K562 (cell line): ENCODE data around the gene FAM98C. TPM values are rescaled to one million over a fixed set of nuclear protein-coding genes. Genes with fewer than 3 reads are reported as not detected.
A peak's percentile ranks its signal among the peaks of the same experiment; 100 is the strongest.

Source experiments
- ATAC-seq: fragments of 200-7000 bp; cut with Tn5 transposase; 3 replicates; pipeline ENCODE4 v1.9.1; 2020; ENCODE audit warnings: moderate library complexity
- BruUV-seq: library from RNA; stranded (reverse); fragments of 400-500 nt; replicated peaks from 2 replicates; lab custom pipeline; 2021; lab: Mats Ljungman, UMichigan
- CTCF ChIA-PET: fragments of 300-600 bp; formaldehyde crosslinking; extraction: SDS; loops from one replicate; lab custom pipeline; 2021; ENCODE audit warnings: low intra/inter-chr PET ratio; lab: Yijun Ruan, JAX
- POLR2A ChIA-PET: fragments of 300-600, 350-650 bp; sonication (Branson Sonifier 250); formaldehyde crosslinking; extraction: SDS; loops from one replicate; lab custom pipeline; 2021; ENCODE audit warnings: antibody characterized with exemption, inconsistent platforms; lab: Yijun Ruan, JAX
- DNase-seq, 4 experiments: peaks; one replicate each; pipeline versions ENCODE4 v3.0.0 to v3.0.0-alpha.2; 2011 to 2018; ENCODE audit warnings: low spot score in 3 of 4, mixed read lengths in 3 of 4; ENCODE audit errors: extremely low read depth in 1 of 4
- FAIRE-seq: peaks from 2 replicates; lab custom pipeline; 2011; peaks lifted over from hg19 to GRCh38; lab: Jason Lieb, UNC
- H2AFZ ChIP-seq: 2 replicates; pipeline ENCODE4 v1.6.0; 2011; ENCODE audit warnings: low read depth, low read length, control low read depth, inconsistent platforms
- H3K27ac ChIP-seq: fragments of 200-600 bp; 3 replicates; pipeline ENCODE4 v1.8.0; 2011; ENCODE audit warnings: low read depth, mild to moderate bottlenecking, control low read depth, inconsistent platforms, low read length, moderate library complexity, mixed read lengths; ENCODE audit errors: extremely low read depth
- H3K27me3 ChIP-seq, 2 experiments: fragments of 300-600 bp in 1 of 2; 2 replicates in 1 of 2; 3 replicates in 1 of 2; pipeline versions ENCODE4 v1.6.0 to v1.8.0; 2011; ENCODE audit warnings: inconsistent platforms in 2 of 2, low read length in 2 of 2, mild to moderate bottlenecking in 1 of 2, mixed read lengths in 1 of 2, moderate library complexity in 1 of 2; ENCODE audit not compliant: control insufficient read depth in 2 of 2, insufficient read depth in 2 of 2
- H3K36me3 ChIP-seq: fragments of 300-600 bp; 3 replicates; pipeline ENCODE4 v1.8.0; 2011; ENCODE audit warnings: mild to moderate bottlenecking, low read length, inconsistent platforms; ENCODE audit not compliant: control insufficient read depth, insufficient read depth
- H3K4me1 ChIP-seq, 2 experiments: fragments of 200-600 bp in 1 of 2; replicated peaks in 1 of 2; 2 replicates in 1 of 2; 3 replicates in 1 of 2; pipeline versions ENCODE4 v1.5.1 to v1.8.0; 2011; ENCODE audit warnings: inconsistent platforms in 2 of 2, low read length in 2 of 2, mild to moderate bottlenecking in 1 of 2, mixed read lengths in 1 of 2, moderate library complexity in 1 of 2; ENCODE audit not compliant: control insufficient read depth in 2 of 2, insufficient read depth in 2 of 2
- H3K4me2 ChIP-seq: 2 replicates; pipeline ENCODE4 v1.6.1; 2011; ENCODE audit warnings: low read length, control low read depth, inconsistent platforms, mixed read lengths; ENCODE audit not compliant: insufficient read depth
- H3K4me3 ChIP-seq: fragments of 200-600 bp; sonication (generic), shearing (Covaris generic); 2 replicates; pipeline ENCODE4 v1.5.1; 2016; ENCODE audit warnings: control low read depth, inconsistent platforms
- H3K79me2 ChIP-seq: fragments of 200-600 bp; 3 replicates; pipeline ENCODE4 v1.8.0; 2011; ENCODE audit warnings: low read length, inconsistent platforms; ENCODE audit not compliant: control insufficient read depth, insufficient read depth
- H3K9ac ChIP-seq, 2 experiments: 2 replicates each; pipeline versions ENCODE4 v1.6.0 to v1.6.1; 2011; ENCODE audit warnings: low read depth in 2 of 2, low read length in 2 of 2, control low read depth in 1 of 2, inconsistent platforms in 1 of 2, mild to moderate bottlenecking in 1 of 2, mixed read lengths in 1 of 2; ENCODE audit not compliant: insufficient read depth in 1 of 2
- H3K9me1 ChIP-seq: one replicate; pipeline ENCODE4 v1.6.0; 2011; ENCODE audit warnings: inconsistent platforms, mild to moderate bottlenecking, low read length, moderate library complexity; ENCODE audit not compliant: control insufficient read depth, insufficient read depth
- H3K9me3 ChIP-seq: replicated peaks from 2 replicates; pipeline ENCODE4 v1.5.1; 2011; ENCODE audit warnings: low read depth, low read length, inconsistent platforms; ENCODE audit not compliant: control insufficient read depth, insufficient read depth
- H4K20me1 ChIP-seq: replicated peaks from 2 replicates; pipeline ENCODE4 v1.6.1; 2011; ENCODE audit warnings: low read length, inconsistent platforms, mixed read lengths; ENCODE audit not compliant: control insufficient read depth, insufficient read depth
- EGR1 ChIP-seq: fragments of 450-650 bp; conservative IDR thresholded peaks from 2 replicates; pipeline ENCODE4 v1.6.1; 2017; ENCODE audit warnings: mild to moderate bottlenecking
- GABPB1 ChIP-seq: sonication (generic); formaldehyde crosslinking; IDR thresholded peaks from 2 replicates; pipeline ENCODE4 v1.8.0; 2022; ENCODE audit warnings: mild to moderate bottlenecking, missing genetic modification reagents
- SRSF1 ChIP-seq: fragments of 200-400 bp; formaldehyde crosslinking; IDR thresholded peaks from 2 replicates; pipeline ENCODE4 v1.6.1; 2017; ENCODE audit warnings: mild to moderate bottlenecking, low read depth, low read length, moderate library complexity
- STAG1 ChIP-seq: sonication (generic); formaldehyde crosslinking; IDR thresholded peaks from 2 replicates; pipeline ENCODE4 v1.5.0; 2020; ENCODE audit warnings: missing genetic modification reagents, borderline replicate concordance
- ZBTB2 ChIP-seq: fragments of 450-650 bp; IDR thresholded peaks from 2 replicates; pipeline ENCODE4 v1.6.1; 2016; ENCODE audit warnings: antibody characterized with exemption
- ZNF174 ChIP-seq: fragments of 250-450 bp; sonication (Bioruptor Pico); IDR thresholded peaks from 2 replicates; pipeline ENCODE4 v1.4.0; 2020; ENCODE audit warnings: mild to moderate bottlenecking
- ZNF232 ChIP-seq: sonication (generic); formaldehyde crosslinking; IDR thresholded peaks from 2 replicates; pipeline ENCODE4 v1.8.0; 2022; ENCODE audit warnings: mild to moderate bottlenecking, missing genetic modification reagents
- ZNF740 ChIP-seq, 3 experiments: fragments of 200-800 bp in 1 of 3; sonication (Bioruptor generic) in 1 of 3; sonication (generic) in 1 of 3; formaldehyde crosslinking in 1 of 3; IDR thresholded peaks; 2 replicates each; pipeline versions ENCODE4 v1.6.1 to v1.8.0; 2016 to 2022; ENCODE audit warnings: mild to moderate bottlenecking in 2 of 3, missing compliant biosample characterization in 2 of 3, missing genetic modification characterization in 2 of 3, missing genetic modification reagents in 1 of 3
- WGBS: fragments of 100-300 bp; shearing (Covaris generic); methylation state at CpG from one replicate; pipeline ENCODE4 v1.1.6; 2016; ENCODE audit warnings: low coverage, mixed read lengths; ENCODE audit not compliant: insufficient coverage; ENCODE audit errors: missing lambda C conversion rate; 5-methylcytosine and 5-hydroxymethylcytosine counted together
- in situ Hi-C: fragments of 300-500 bp; cut with MboI; formaldehyde crosslinking; loops from 4 replicates; pipeline ENCODE4 v1.15.0; 2018; ENCODE audit warnings: inconsistent platforms, mixed read lengths
- intact Hi-C: fragments of 100-400 bp; cut with micrococcal nuclease; formaldehyde crosslinking; loops from 2 replicates; pipeline ENCODE4 v1.14.2; 2022
- polyA plus RNA-seq, 8 experiments: library from polyadenylated mRNA; depleted of rRNA in 4 of 8; stranded (reverse) in 5 of 8; unstranded in 3 of 8; fragments of >200 nt; fragmentation: Nextera tagmentation in 2 of 8; fragmentation: Illumina TruSeq in 1 of 8; extraction: Ambion mirVana in 2 of 8; extraction: Trizol in 1 of 8; gene quantifications; 2 replicates each; pipeline versions ENCODE4 v1.2.1 to v1.2.3, GENCODE V29; 2011 to 2014; ENCODE audit warnings: inconsistent platforms in 1 of 8, missing spikeins in 1 of 8
- total RNA-seq, 7 experiments: library from RNA; depleted of rRNA in 6 of 7; stranded (reverse); fragments of >200 nt in 6 of 7; fragmentation: Illumina TruSeq in 2 of 7; extraction: Trizol in 2 of 7; gene quantifications; 2 replicates each; pipeline versions ENCODE4 v1.2.1 to v1.2.3, GENCODE V29; 2011 to 2021; ENCODE audit warnings: low replicate concordance in 1 of 7
- TF ChIP-seq, protein P1 (sequence below): fragments of 200-800 bp; sonication (Bioruptor generic); IDR thresholded peaks from 2 replicates; pipeline ENCODE4 v1.6.1; 2017; ENCODE audit warnings: missing genetic modification characterization, missing compliant biosample characterization

Gene FAM98C
- total and polyA plus RNA-seq, 9 of the 15 experiments (the other 6 are each of a cell fraction or from before 2014, with no cell fraction given) = 1.7 to 43.8 (median 13.7) TPM

DNA sequence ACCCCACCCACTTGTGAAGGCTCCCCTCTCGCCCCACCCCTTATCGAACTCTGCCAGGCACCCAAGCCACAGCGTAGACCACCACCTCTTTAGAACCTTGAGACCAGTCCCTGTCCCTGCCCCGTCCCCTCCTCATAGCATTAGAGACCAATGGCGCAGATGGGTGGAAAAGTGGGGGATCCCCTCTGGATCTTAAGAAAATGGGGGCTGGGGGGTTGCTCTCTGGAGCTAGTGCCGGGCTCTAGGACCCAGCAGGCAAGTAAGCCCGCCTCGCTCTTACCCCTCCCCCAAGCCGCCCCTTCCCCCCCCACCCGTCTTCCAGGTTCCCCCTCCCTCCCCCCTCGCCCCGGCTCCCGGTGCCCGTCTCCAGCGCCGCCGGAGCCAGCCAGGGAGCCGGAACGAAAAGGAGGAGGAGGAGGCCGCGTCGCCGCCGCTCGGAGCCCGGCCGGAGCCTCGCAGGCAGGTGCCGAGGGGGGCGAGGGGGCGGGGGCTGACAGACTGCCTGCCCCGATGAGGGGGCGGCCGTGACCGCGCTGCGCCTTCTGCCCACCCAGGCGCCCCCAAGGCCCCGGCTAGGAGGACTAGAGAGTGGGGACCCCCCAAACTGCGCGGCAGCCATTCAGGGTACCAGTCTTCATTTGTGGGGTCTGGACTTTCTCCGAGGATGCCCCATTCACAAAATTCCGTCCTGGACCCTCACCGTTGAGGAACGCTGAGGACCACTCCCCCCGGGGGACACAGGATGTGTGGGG, 14.4 kb upstream of the FAM98C start, which contains the start of gene SPRED3:
TSS of gene SPRED3 (plus strand) at position 349 of the 752 bp plus-strand sequence. CDS start 1,606 bp downstream, outside the sequence.
- BruUV-seq = no TSS peak
- no peak for TF ChIP-seq SRSF1
- no peak for TF ChIP-seq ZNF232
- TF ChIP-seq, protein P1, sequence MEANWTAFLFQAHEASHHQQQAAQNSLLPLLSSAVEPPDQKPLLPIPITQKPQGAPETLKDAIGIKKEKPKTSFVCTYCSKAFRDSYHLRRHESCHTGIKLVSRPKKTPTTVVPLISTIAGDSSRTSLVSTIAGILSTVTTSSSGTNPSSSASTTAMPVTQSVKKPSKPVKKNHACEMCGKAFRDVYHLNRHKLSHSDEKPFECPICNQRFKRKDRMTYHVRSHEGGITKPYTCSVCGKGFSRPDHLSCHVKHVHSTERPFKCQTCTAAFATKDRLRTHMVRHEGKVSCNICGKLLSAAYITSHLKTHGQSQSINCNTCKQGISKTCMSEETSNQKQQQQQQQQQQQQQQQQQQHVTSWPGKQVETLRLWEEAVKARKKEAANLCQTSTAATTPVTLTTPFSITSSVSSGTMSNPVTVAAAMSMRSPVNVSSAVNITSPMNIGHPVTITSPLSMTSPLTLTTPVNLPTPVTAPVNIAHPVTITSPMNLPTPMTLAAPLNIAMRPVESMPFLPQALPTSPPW = peak; percentile 3; the same call in 1 of the 2 replicates
- TF ChIP-seq EGR1 = peak; percentile 42
- TF ChIP-seq STAG1 (CRISPR knock-in tag) = no peak
- TF ChIP-seq ZBTB2 = peak; percentile 37; the same call in 1 of the 2 replicates
- no peak for TF ChIP-seq ZNF740 (CRISPR knock-in tag; IDR thresholded peaks at IDR 0.05)
- peak in 1 of 2 experiments; percentile 71; a peak in 2 of 4 replicates for TF ChIP-seq ZNF740 (tag; IDR thresholded peaks at IDR 0.05)
- no peak for TF ChIP-seq GABPB1
- no peak for TF ChIP-seq ZNF174
- Histone ChIP-seq H3K9me1 (peaks cover 3% of the 10 kb centered on the region), H3K9me3 (no peaks in the 10 kb centered on the region), H3K4me3 (peak within 1 kb of the TSS; percentile 49), H3K27me3 (no peaks in the 10 kb centered on the region), H4K20me1 (peaks cover 3% of the 10 kb centered on the region; the same call in 1 of the 2 replicates), H3K27ac (peak within 1 kb of the TSS; percentile 33; the same call in 1 of the 3 replicates), H3K36me3 (peaks cover 29% of the 10 kb centered on the region; the same call in 2 of the 3 replicates), H3K4me1 (peaks cover 16 to 63% of the 10 kb centered on the region in 2 experiments; a peak in 4 of 5 replicates), H3K4me2 (peak within 1 kb of the TSS; percentile 70), H3K79me2 (0 out of 3 replicates have a peak, but pooled peaks cover 2% of the 10 kb centered on the region), H3K9ac (peak within 1 kb of the TSS; percentile 17 to 82; a peak in 3 of 4 replicates), H2AFZ (peak within 1 kb of the TSS; percentile 69)
- FAIRE-seq (no peak), DNase-seq (peak in 3 of 4 experiments; percentile 25 to 50 (median 44)), ATAC-seq (no peak)
- in situ Hi-C loops (no loop called here), intact Hi-C loops (loop anchor here (5.0 kb wide), 2 partner anchors 51 to 146 kb away; partner anchors contain the start of gene CATSPERG)
- POLR2A ChIA-PET = interaction anchor here (0.9 to 1.7 kb wide), 7 partner anchors 8 to 154 kb away, joined by 3 to 27 read pairs (median 6); partner anchors contain the start of genes FAM98C and PSMD8
- 24% methylated on average over 19 of the region's 46 CpGs for WGBS
- CTCF ChIA-PET = no interaction called here
